BE2C (cell line): ENCODE data around the gene OSBPL3.

ENCODE experiments used
- DNase-seq: peaks from one replicate; pipeline ENCODE4 v3.0.0-alpha.2; 2020
- H3K27me3 ChIP-seq: fragments of 250-450 bp; sonication (Bioruptor Pico); 2 replicates; pipeline ENCODE4 v1.5.1; 2020; ENCODE audit warnings: mild to moderate bottlenecking
- H3K36me3 ChIP-seq: fragments of 250-450 bp; sonication (Bioruptor Pico); 2 replicates; pipeline ENCODE4 v1.5.1; 2020; ENCODE audit warnings: mild to moderate bottlenecking
- H3K4me1 ChIP-seq: fragments of 250-450 bp; sonication (Bioruptor Pico); 2 replicates; pipeline ENCODE4 v1.5.1; 2020
- H3K4me3 ChIP-seq: 2 replicates; pipeline ENCODE4 v1.5.1; 2011; ENCODE audit warnings: low read depth, low read length
- H3K9me3 ChIP-seq: fragments of 250-450 bp; sonication (Bioruptor Pico); 2 replicates; pipeline ENCODE4 v1.5.1; 2020
- CTCF ChIP-seq: IDR thresholded peaks from 2 replicates; pipeline ENCODE4 v1.5.1; 2012; ENCODE audit warnings: mild to moderate bottlenecking, low read depth, low read length

OSBPL3 gene

GRCh38 chr7:24883622-24884013, 96.4 kb downstream of the OSBPL3 start:
- Histone ChIP-seq H3K4me3 (no peak overlapping the region), H3K4me1 (peaks cover 4% of the 10 kb centered on the region; the same call in 1 of the 2 replicates)

GRCh38 chr7:24882989-24883621, 96.9 kb downstream of the OSBPL3 start:
- Histone ChIP-seq H3K4me3 (no peak overlapping the region), H3K9me3 (no peaks in the 10 kb centered on the region), H3K36me3 (no peaks in the 10 kb centered on the region), H3K4me1 (peaks cover 4% of the 10 kb centered on the region; the same call in 1 of the 2 replicates), H3K27me3 (no peaks in the 10 kb centered on the region)
- no peak for TF ChIP-seq CTCF
- DNase-seq: peak; percentile 23

More at GRCh38 chr7:24883622-24884013, 96.4 kb downstream of the OSBPL3 start:
- Histone ChIP-seq H3K9me3 (no peaks in the 10 kb centered on the region), H3K27me3 (no peaks in the 10 kb centered on the region), H3K36me3 (no peaks in the 10 kb centered on the region)
- TF ChIP-seq CTCF: no peak
- DNase-seq: no peak

- Histone ChIP-seq H3K4me1 (peaks cover 4% of the 10 kb centered on the region), H3K4me3 (no peak overlapping the region), H3K36me3 (no peaks in the 10 kb centered on the region), H3K9me3 (no peaks in the 10 kb centered on the region), H3K27me3 (no peaks in the 10 kb centered on the region)
- no peak for DNase-seq
- peak; percentile 56 for TF ChIP-seq CTCF
Observed at GRCh38 chr7:24881623-24882022, 98.4 kb downstream of the OSBPL3 start.

- H3K4me3 ChIP-seq: no peak overlapping the region
- DNase-seq: no peak
- peaks cover 4% of the 10 kb centered on the region for H3K4me1 ChIP-seq
- H3K9me3 ChIP-seq: no peaks in the 10 kb centered on the region
- H3K27me3 ChIP-seq: no peaks in the 10 kb centered on the region
- no peaks in the 10 kb centered on the region for H3K36me3 ChIP-seq
- TF ChIP-seq CTCF: no peak
Observed at GRCh38 chr7:24880886-24881285, 99.1 kb downstream of the OSBPL3 start.

GRCh38 chr7:24879291-24879690, 100.7 kb downstream of the OSBPL3 start:
- H3K4me3 ChIP-seq: no peak overlapping the region
- no peaks in the 10 kb centered on the region for H3K9me3 ChIP-seq
- peaks cover 4% of the 10 kb centered on the region for H3K4me1 ChIP-seq
- H3K27me3 ChIP-seq: no peaks in the 10 kb centered on the region
- H3K36me3 ChIP-seq: no peaks in the 10 kb centered on the region
- DNase-seq: no peak
- no peak for TF ChIP-seq CTCF

GRCh38 chr7:24877790-24878311, 102.1 kb downstream of the OSBPL3 start:
- no peak for TF ChIP-seq CTCF
- no peak for DNase-seq
- H3K27me3 ChIP-seq: no peaks in the 10 kb centered on the region
- H3K4me3 ChIP-seq: no peak overlapping the region
- no peaks in the 10 kb centered on the region for H3K9me3 ChIP-seq
- no peaks in the 10 kb centered on the region; the same call in none of the 2 replicates for H3K4me1 ChIP-seq
- no peaks in the 10 kb centered on the region for H3K36me3 ChIP-seq
